Measurements from ENCODE around the gene NKX1-1.

NKX1-1 gene

GRCh38 chr4:1402021-1402515, 4.2 kb downstream of the NKX1-1 start:
- H3K4me3 ChIP-seq (ENCODE audit: low read length): no peak overlapping the region
- H3K36me3 ChIP-seq (ENCODE audit: control insufficient read depth, low read length): no peaks in the 10 kb centered on the region
- peaks cover 28% of the 10 kb centered on the region; the same call in 1 of the 2 replicates for H3K9me3 ChIP-seq (ENCODE audit: control insufficient read depth, insufficient read depth, low read length)
- H3K27me3 ChIP-seq (ENCODE audit: control insufficient read depth, low read length): no peaks in the 10 kb centered on the region
- H3K4me1 ChIP-seq (ENCODE audit: control insufficient read depth, low read length): no peaks in the 10 kb centered on the region
- no peaks in the 10 kb centered on the region for H3K79me2 ChIP-seq (ENCODE audit: control insufficient read depth, low read length)
- H4K20me1 ChIP-seq (ENCODE audit: control insufficient read depth, insufficient read depth, low read depth, low read length): no peaks in the 10 kb centered on the region
- no peaks in the 10 kb centered on the region for H3K9me2 ChIP-seq (replicated peaks; ENCODE audit: control insufficient read depth, low read length)
- TF ChIP-seq EZH2phosphoT487 (IDR thresholded peaks at IDR 0.05; ENCODE audit: borderline replicate concordance, low read length) (no peak), CTCF (IDR thresholded peaks at IDR 0.05; ENCODE audit: low read depth, low read length, poor library complexity, severe bottlenecking) (no peak)
- H3K27ac ChIP-seq (ENCODE audit: low read depth, low read length): no peak overlapping the region
- no peak overlapping the region for H3K4me2 ChIP-seq (ENCODE audit: low read length)
- H3F3A ChIP-seq (ENCODE audit: control insufficient read depth, insufficient read depth): no peaks in the 10 kb centered on the region

GRCh38 chr4:1401409-1402020, 4.7 kb downstream of the NKX1-1 start:
- no peaks in the 10 kb centered on the region for H3K4me1 ChIP-seq (ENCODE audit: control insufficient read depth, low read length)
- no peaks in the 10 kb centered on the region for H3F3A ChIP-seq (ENCODE audit: control insufficient read depth, insufficient read depth)
- no peaks in the 10 kb centered on the region for H3K9me2 ChIP-seq (replicated peaks; ENCODE audit: control insufficient read depth, low read length)
- H3K27me3 ChIP-seq (ENCODE audit: control insufficient read depth, low read length): no peaks in the 10 kb centered on the region
- H3K4me3 ChIP-seq (ENCODE audit: low read length): no peak overlapping the region
- TF ChIP-seq CTCF (IDR thresholded peaks at IDR 0.05; ENCODE audit: low read depth, low read length, poor library complexity, severe bottlenecking): no peak
- TF ChIP-seq EZH2phosphoT487 (IDR thresholded peaks at IDR 0.05; ENCODE audit: borderline replicate concordance, low read length): no peak
- no peaks in the 10 kb centered on the region for H4K20me1 ChIP-seq (ENCODE audit: control insufficient read depth, insufficient read depth, low read depth, low read length)
- H3K4me2 ChIP-seq (ENCODE audit: low read length): no peak overlapping the region
- peaks cover 34% of the 10 kb centered on the region; the same call in 1 of the 2 replicates for H3K9me3 ChIP-seq (ENCODE audit: control insufficient read depth, insufficient read depth, low read length)
- H3K27ac ChIP-seq (ENCODE audit: low read depth, low read length): no peak overlapping the region
- H3K36me3 ChIP-seq (ENCODE audit: control insufficient read depth, low read length): no peaks in the 10 kb centered on the region
- no peaks in the 10 kb centered on the region for H3K79me2 ChIP-seq (ENCODE audit: control insufficient read depth, low read length)

- Histone ChIP-seq H3K36me3 (ENCODE audit: control insufficient read depth, low read length) (no peaks in the 10 kb centered on the region), H3K4me3 (ENCODE audit: low read length) (no peak overlapping the region), H3K9me3 (ENCODE audit: control insufficient read depth, insufficient read depth, low read length) (peaks cover 39% of the 10 kb centered on the region; the same call in 1 of the 2 replicates), H3K27me3 (ENCODE audit: control insufficient read depth, low read length) (no peaks in the 10 kb centered on the region), H3F3A (ENCODE audit: control insufficient read depth, insufficient read depth) (no peaks in the 10 kb centered on the region), H3K9me2 (replicated peaks; ENCODE audit: control insufficient read depth, low read length) (no peaks in the 10 kb centered on the region), H3K79me2 (ENCODE audit: control insufficient read depth, low read length) (no peaks in the 10 kb centered on the region), H4K20me1 (ENCODE audit: control insufficient read depth, insufficient read depth, low read depth, low read length) (no peaks in the 10 kb centered on the region), H3K4me2 (ENCODE audit: low read length) (no peak overlapping the region), H3K4me1 (ENCODE audit: control insufficient read depth, low read length) (no peaks in the 10 kb centered on the region), H3K27ac (ENCODE audit: low read depth, low read length) (no peak overlapping the region)
- TF ChIP-seq CTCF (IDR thresholded peaks at IDR 0.05; ENCODE audit: low read depth, low read length, poor library complexity, severe bottlenecking): no peak
- TF ChIP-seq EZH2phosphoT487 (IDR thresholded peaks at IDR 0.05; ENCODE audit: borderline replicate concordance, low read length): no peak
These were observed 5.3 kb downstream of the NKX1-1 start for GRCh38 chr4:1400831-1401408.
